Skeletal muscle cell (primary cell): ENCODE measurements around the gene ACTL9.

Source experiments
- DNase-seq: peaks from one replicate; pipeline ENCODE4 v3.0.0-alpha.2; 2010; ENCODE audit warnings: low read depth
- H3K4me3 ChIP-seq: 2 replicates; pipeline ENCODE4 v1.5.1; 2011; ENCODE audit warnings: low read depth, mild to moderate bottlenecking, control low read depth, low read length, moderate library complexity

ACTL9 gene

DNA sequence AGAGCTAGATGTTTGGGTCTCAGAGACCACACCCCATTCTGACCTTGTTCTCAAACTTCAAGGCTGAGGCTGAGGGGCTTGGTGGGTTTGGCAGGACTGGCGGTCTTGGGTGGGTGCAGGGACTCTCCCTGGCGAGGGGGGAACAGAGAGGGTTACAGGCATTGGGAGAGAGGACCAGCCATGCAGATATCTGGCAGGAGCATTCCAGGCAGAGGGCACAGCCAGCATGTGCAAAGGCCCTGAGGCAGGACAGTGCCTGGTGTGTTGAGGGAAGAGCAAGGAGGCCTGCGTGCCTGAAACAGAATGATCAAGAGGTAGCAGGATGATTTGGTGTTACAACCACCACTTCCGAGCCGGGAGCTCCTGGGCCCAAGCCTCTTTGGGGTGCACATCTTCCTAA, 40.7 kb downstream of the ACTL9 start:
- DNase-seq, result no peak
- H3K4me3 ChIP-seq, result no peak overlapping the region

DNA sequence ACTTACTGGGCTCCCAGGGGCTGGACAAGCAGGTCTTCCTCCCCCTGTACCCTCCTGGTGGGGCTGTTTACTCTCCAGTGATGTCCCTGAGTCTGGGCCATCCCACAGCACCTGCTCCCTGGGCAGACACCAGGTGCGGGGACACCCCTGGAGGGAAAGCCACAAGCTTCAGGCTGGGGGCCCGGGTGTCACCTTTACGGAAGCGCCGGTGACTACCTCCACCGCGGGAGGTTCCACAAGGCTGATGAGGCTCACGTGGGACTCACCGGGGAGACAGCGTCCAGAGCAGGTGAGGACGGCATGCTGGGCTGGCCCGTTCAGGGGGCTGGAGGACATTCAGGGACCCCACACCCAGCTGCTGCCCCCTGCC, 43.3 kb downstream of the ACTL9 start:
- H3K4me3 ChIP-seq, result no peak overlapping the region
- DNase-seq, result no peak

DNA sequence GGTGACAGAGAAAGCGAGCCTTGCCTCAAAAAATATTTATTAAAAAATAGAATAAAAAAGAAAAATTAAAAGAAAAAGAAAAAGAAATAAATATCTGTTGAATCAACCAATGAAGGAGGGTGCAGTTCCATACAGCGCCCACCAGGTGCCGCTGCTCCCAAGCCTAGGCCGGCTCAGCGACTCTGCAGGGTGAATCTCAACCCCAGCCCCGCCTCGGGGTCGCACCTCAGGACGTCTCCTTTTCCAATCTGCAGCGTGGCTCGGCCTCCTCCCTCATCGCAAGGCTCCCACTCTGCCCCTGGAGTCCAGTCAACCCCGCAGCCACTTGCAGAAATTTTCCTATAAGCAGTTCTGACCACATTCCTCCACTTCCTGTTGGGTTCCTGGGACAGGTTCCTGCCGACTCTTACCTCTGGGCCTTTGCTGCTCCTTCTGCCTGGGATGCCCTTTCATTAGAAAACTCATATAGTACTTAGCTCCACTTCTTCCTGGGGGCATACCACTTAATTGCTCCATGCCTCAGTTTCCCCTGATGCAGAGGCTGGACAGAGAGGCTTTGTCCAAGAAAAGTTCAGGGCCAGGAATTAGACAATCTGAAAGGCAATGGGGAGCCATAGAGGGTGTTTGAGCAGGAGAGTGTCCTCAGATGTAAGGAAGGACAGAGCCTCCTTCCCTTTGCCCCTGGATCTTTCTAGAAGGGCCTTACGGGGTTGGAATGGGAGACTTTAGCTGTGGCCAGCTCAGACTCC, 43.8 kb downstream of the ACTL9 start:
- DNase-seq, result no peak
- no peak overlapping the region for H3K4me3 ChIP-seq

DNA sequence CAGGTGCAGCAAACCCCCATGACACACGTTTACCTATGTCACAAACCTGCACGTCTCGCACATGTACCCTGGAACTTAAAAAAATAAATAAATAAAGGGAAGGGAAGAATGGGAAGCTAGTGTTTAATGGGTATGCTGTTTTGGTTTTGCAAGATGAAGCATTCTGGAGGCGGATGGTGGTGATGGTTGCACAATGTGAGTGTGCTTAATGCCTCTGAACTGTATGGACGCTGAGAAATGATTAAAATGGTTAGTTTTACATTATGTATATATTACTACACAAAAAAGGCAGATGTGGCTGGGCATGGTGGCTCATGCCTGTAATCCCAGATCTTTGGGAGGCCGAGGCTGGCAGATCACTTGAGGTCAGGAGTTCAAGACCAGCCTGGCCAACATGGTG, 50.4 kb downstream of the ACTL9 start:
- DNase-seq, result no peak
- no peak overlapping the region for H3K4me3 ChIP-seq
